GM12878 (cell line): ENCODE data around the gene PRR5L.

Experiments used
- CHD2 ChIP-seq: IDR thresholded peaks from 2 replicates; pipeline ENCODE4 v1.6.1; 2011; ENCODE audit warnings: low read depth, low read length, improper control_type of control experiment, borderline replicate concordance
- CTCF ChIP-seq, 3 experiments: IDR thresholded peaks in 2 of 3; conservative IDR thresholded peaks in 1 of 3; 2 replicates each; pipeline ENCODE4 v1.5.1; 2011; ENCODE audit warnings: low read depth in 3 of 3, low read length in 3 of 3, mild to moderate bottlenecking in 3 of 3, control low read depth in 2 of 3, moderate library complexity in 2 of 3, inconsistent platforms in 1 of 3, mixed read lengths in 1 of 3; ENCODE audit not compliant: control insufficient read depth in 2 of 3, insufficient read depth in 1 of 3; ENCODE audit errors: extremely low read depth in 1 of 3
- DPF2 ChIP-seq: fragments of 450-650 bp; IDR thresholded peaks from 2 replicates; pipeline ENCODE4 v1.6.1; 2017; ENCODE audit warnings: mild to moderate bottlenecking
- USF2 ChIP-seq: IDR thresholded peaks from 2 replicates; pipeline ENCODE4 v1.6.1; 2011; ENCODE audit warnings: low read depth, low read length, improper control_type of control experiment, borderline replicate concordance

- TF ChIP-seq USF2, result no peak
- no peak for TF ChIP-seq CTCF (IDR thresholded peaks at IDR 0.05 in 2 of 3, conservative IDR thresholded peaks at IDR 0.05 in 1 of 3; ENCODE audit: control insufficient read depth in 2 of 3, extremely low read depth in 1 of 3, insufficient read depth in 1 of 3, low read depth in 3 of 3, low read length in 3 of 3)
- TF ChIP-seq CHD2, result no peak
- TF ChIP-seq DPF2, result no peak
Measured at GRCh38 chr11:36379653-36380052, 83.6 kb downstream of the PRR5L start.
